GM12878 (cell line): Measurements from ENCODE around the gene RPLP1. TPM values are rescaled to one million over a fixed set of nuclear protein-coding genes. Genes with fewer than 3 reads are reported as not detected.

ENCODE experiments used
- ATAC-seq: fragments of 200-7000 bp; cut with Tn5 transposase; 3 replicates; pipeline ENCODE4 v1.9.1; 2020; ENCODE audit warnings: mild to moderate bottlenecking, moderate library complexity
- BruUV-seq: library from RNA; stranded (reverse); fragments of 400-500 nt; replicated peaks from 2 replicates; lab custom pipeline; 2021; lab: Mats Ljungman, UMichigan
- CTCF ChIA-PET: fragments of 300-600 bp; sonication (Branson Sonifier 250); formaldehyde crosslinking; extraction: SDS; loops from one replicate; lab custom pipeline; 2021; ENCODE audit warnings: inconsistent platforms; lab: Yijun Ruan, JAX
- POLR2A ChIA-PET: fragments of 350-600 bp; formaldehyde crosslinking; extraction: SDS; loops from one replicate; lab custom pipeline; 2021; ENCODE audit warnings: inconsistent platforms; lab: Charles Lee
- RAD21 ChIA-PET: fragments of 300-600 bp; sonication (Branson Sonifier 250); formaldehyde crosslinking; loops from one replicate; lab custom pipeline; 2023; ENCODE audit warnings: antibody characterized with exemption; ENCODE audit not compliant: unreplicated experiment; lab: Charles Lee
- SMC1A ChIA-PET: fragments of 300-600 bp; sonication (Branson Sonifier 250); formaldehyde crosslinking; loops from one replicate; lab custom pipeline; 2023; ENCODE audit not compliant: unreplicated experiment, uncharacterized antibody; lab: Charles Lee
- DNase-seq: peaks from one replicate; pipeline ENCODE4 v3.0.0-alpha.2; 2011; ENCODE audit warnings: low read depth, low spot score
- FAIRE-seq: peaks from 3 replicates; lab custom pipeline; 2011; peaks lifted over from hg19 to GRCh38; lab: Jason Lieb, UNC
- H2AFZ ChIP-seq: 2 replicates; pipeline ENCODE4 v1.6.0; 2011; ENCODE audit warnings: low read depth, low read length, control low read depth; ENCODE audit not compliant: control insufficient read depth
- H3K27ac ChIP-seq: 2 replicates; pipeline ENCODE4 v1.5.1; 2011; ENCODE audit warnings: control low read depth; ENCODE audit not compliant: control insufficient read depth, insufficient read depth
- H3K27me3 ChIP-seq, 2 experiments: replicated peaks in 1 of 2; 2 replicates each; pipeline versions ENCODE4 v1.6.0 to v1.6.1; 2011; ENCODE audit warnings: low read length in 1 of 2; ENCODE audit not compliant: control insufficient read depth in 2 of 2, insufficient read depth in 2 of 2
- H3K36me3 ChIP-seq, 2 experiments: 2 replicates each; pipeline ENCODE4 v1.5.1; 2011; ENCODE audit warnings: low read length in 1 of 2; ENCODE audit not compliant: control insufficient read depth in 2 of 2, insufficient read depth in 2 of 2
- H3K4me1 ChIP-seq: 2 replicates; pipeline ENCODE4 v1.6.1; 2011; ENCODE audit warnings: mild to moderate bottlenecking, low read length, moderate library complexity, mixed read lengths; ENCODE audit not compliant: control insufficient read depth, insufficient read depth
- H3K4me2 ChIP-seq: 2 replicates; pipeline ENCODE4 v1.6.0; 2011; ENCODE audit warnings: control low read depth; ENCODE audit not compliant: control insufficient read depth, insufficient read depth
- H3K4me3 ChIP-seq: fragments of 200-600 bp; sonication (generic); 2 replicates; pipeline ENCODE4 v1.5.1; 2016
- H3K79me2 ChIP-seq: 2 replicates; pipeline ENCODE4 v1.6.0; 2011; ENCODE audit warnings: low read length; ENCODE audit not compliant: control insufficient read depth, insufficient read depth
- H3K9ac ChIP-seq: 2 replicates; pipeline ENCODE4 v1.8.0; 2011; ENCODE audit warnings: low read length, control low read depth, mixed read lengths; ENCODE audit not compliant: control insufficient read depth, insufficient read depth
- H3K9me3 ChIP-seq: replicated peaks from 3 replicates; pipeline ENCODE4 v1.5.1; 2011; ENCODE audit warnings: mild to moderate bottlenecking, low read length; ENCODE audit not compliant: control insufficient read depth, insufficient read depth
- H4K20me1 ChIP-seq: 2 replicates; pipeline ENCODE4 v1.6.0; 2011; ENCODE audit not compliant: control insufficient read depth, insufficient read depth
- EGR1 ChIP-seq, 2 experiments: IDR thresholded peaks; 1 replicate in 1 of 2; 2 replicates in 1 of 2; pipeline ENCODE4 v1.6.1; 2011 to 2012; ENCODE audit warnings: low read depth in 2 of 2, low read length in 2 of 2, borderline replicate concordance in 1 of 2, mild to moderate bottlenecking in 1 of 2, moderate library complexity in 1 of 2
- MEF2A ChIP-seq: IDR thresholded peaks from 2 replicates; pipeline ENCODE4 v1.6.1; 2011; ENCODE audit warnings: low read depth, mild to moderate bottlenecking, low read length, moderate library complexity; ENCODE audit not compliant: insufficient read depth
- MXI1 ChIP-seq: fragments of 150-350 bp; IDR thresholded peaks from 2 replicates; pipeline ENCODE4 v1.6.1; 2011; ENCODE audit warnings: low read depth, mild to moderate bottlenecking, inconsistent platforms, low read length, improper control_type of control experiment
- PAX5 ChIP-seq: IDR thresholded peaks from 2 replicates; pipeline ENCODE4 v1.6.1; 2011; ENCODE audit warnings: low read depth, low read length, borderline replicate concordance
- POLR2AphosphoS2 ChIP-seq: IDR thresholded peaks from 2 replicates; pipeline ENCODE4 v1.6.1; 2011; ENCODE audit warnings: low read depth, mild to moderate bottlenecking, low read length, improper control_type of control experiment, moderate library complexity
- RCOR1 ChIP-seq: conservative IDR thresholded peaks from 2 replicates; pipeline ENCODE4 v1.6.1; 2012; ENCODE audit warnings: low read depth, low read length, improper control_type of control experiment
- TBL1XR1 ChIP-seq: IDR thresholded peaks from 2 replicates; pipeline ENCODE4 v1.6.1; 2012; ENCODE audit warnings: low read depth, low read length, improper control_type of control experiment
- ZBTB33 ChIP-seq: fragments of 450-650 bp; IDR thresholded peaks from 2 replicates; pipeline ENCODE4 v1.6.1; 2017; ENCODE audit warnings: mild to moderate bottlenecking
- WGBS: methylation state at CpG from one replicate; pipeline ENCODE4 v1.1.6; 2016; ENCODE audit warnings: low lambda C conversion rate; ENCODE audit not compliant: insufficient replicate concordance, insufficient coverage; ENCODE audit errors: missing lambda C conversion rate; 5-methylcytosine and 5-hydroxymethylcytosine counted together
- in situ Hi-C: fragments of 300-500 bp; cut with MboI; formaldehyde crosslinking; loops from 9 replicates; pipeline ENCODE4 v1.14.3; 2018; ENCODE audit warnings: mixed read lengths
- intact Hi-C: fragments of 100-400 bp; cut with micrococcal nuclease; formaldehyde crosslinking; loops from one replicate; pipeline ENCODE4 v1.14.2; 2022; ENCODE audit not compliant: unreplicated experiment
- polyA plus RNA-seq, 11 experiments: library from polyadenylated mRNA; depleted of rRNA in 4 of 11; unstranded in 6 of 11; stranded (reverse) in 5 of 11; fragments of >200 nt; fragmentation: Nextera tagmentation in 4 of 11; fragmentation: Illumina TruSeq in 1 of 11; extraction: Ambion mirVana in 4 of 11; extraction: Trizol in 1 of 11; gene quantifications; 1 replicate in 1 of 11; 2 replicates in 10 of 11; pipeline versions ENCODE4 v1.2.1 to v1.2.3, GENCODE V29; 2011 to 2016; ENCODE audit warnings: inconsistent platforms in 2 of 11, missing spikeins in 2 of 11, low read depth in 1 of 11
- total RNA-seq, 4 experiments: library from RNA; depleted of rRNA in 3 of 4; stranded (reverse); fragments of >200 nt in 3 of 4; fragmentation: Illumina TruSeq in 1 of 4; extraction: Trizol in 1 of 4; gene quantifications; 2 replicates each; pipeline versions ENCODE4 v1.2.1 to v1.2.3, GENCODE V29; 2013 to 2021

RPLP1 gene
- total and polyA plus RNA-seq, 10 of the 15 experiments (the other 5 are each of a cell fraction or from before 2014, with no cell fraction given): 217 to 3,098 (median 1,664) TPM

- Histone ChIP-seq H3K9ac (no peak overlapping the region), H3K9me3 (no peaks in the 10 kb centered on the region), H3K4me2 (no peak overlapping the region), H3K27me3 (no peaks in the 10 kb centered on the region), H4K20me1 (no peaks in the 10 kb centered on the region), H3K36me3 (peaks cover 5 to 9% of the 10 kb centered on the region in 2 experiments), H3K27ac (no peak overlapping the region), H3K79me2 (peaks cover 6% of the 10 kb centered on the region), H2AFZ (no peak overlapping the region), H3K4me3 (no peak overlapping the region), H3K4me1 (peaks cover 4% of the 10 kb centered on the region; the same call in 1 of the 2 replicates)
- ChIA-PET CTCF (no interaction called here), SMC1A (no interaction called here), POLR2A (no interaction called here), RAD21 (no interaction called here)
- FAIRE-seq (no peak), DNase-seq (no peak), ATAC-seq (no peak)
- intact Hi-C loops (no loop called here), in situ Hi-C loops (no loop called here)
- no TSS peak for BruUV-seq
- WGBS: 89% methylated on average over 1 of the region's 1 CpG
- TF ChIP-seq RCOR1: no peak
- no peak for TF ChIP-seq MXI1
- no peak for TF ChIP-seq POLR2AphosphoS2
- no peak for TF ChIP-seq ZBTB33
- TF ChIP-seq TBL1XR1: no peak
- no peak for TF ChIP-seq PAX5
- TF ChIP-seq EGR1 (IDR thresholded peaks at IDR 0.05; ENCODE audit: borderline replicate concordance in 1 of 2, low read depth in 2 of 2, low read length in 2 of 2): no peak
- TF ChIP-seq MEF2A: no peak
Observed at GRCh38 chr15:69460481-69460880, 7.9 kb downstream of the RPLP1 start.
